Measurements from ENCODE around the gene RNF146.

RNF146 gene

GRCh38 chr6:127255286-127255685, 11.4 kb upstream of the RNF146 start:
- H3K9me3 ChIP-seq (ENCODE audit: severe bottlenecking) = no peaks in the 10 kb centered on the region
- TF ChIP-seq, protein P1, sequence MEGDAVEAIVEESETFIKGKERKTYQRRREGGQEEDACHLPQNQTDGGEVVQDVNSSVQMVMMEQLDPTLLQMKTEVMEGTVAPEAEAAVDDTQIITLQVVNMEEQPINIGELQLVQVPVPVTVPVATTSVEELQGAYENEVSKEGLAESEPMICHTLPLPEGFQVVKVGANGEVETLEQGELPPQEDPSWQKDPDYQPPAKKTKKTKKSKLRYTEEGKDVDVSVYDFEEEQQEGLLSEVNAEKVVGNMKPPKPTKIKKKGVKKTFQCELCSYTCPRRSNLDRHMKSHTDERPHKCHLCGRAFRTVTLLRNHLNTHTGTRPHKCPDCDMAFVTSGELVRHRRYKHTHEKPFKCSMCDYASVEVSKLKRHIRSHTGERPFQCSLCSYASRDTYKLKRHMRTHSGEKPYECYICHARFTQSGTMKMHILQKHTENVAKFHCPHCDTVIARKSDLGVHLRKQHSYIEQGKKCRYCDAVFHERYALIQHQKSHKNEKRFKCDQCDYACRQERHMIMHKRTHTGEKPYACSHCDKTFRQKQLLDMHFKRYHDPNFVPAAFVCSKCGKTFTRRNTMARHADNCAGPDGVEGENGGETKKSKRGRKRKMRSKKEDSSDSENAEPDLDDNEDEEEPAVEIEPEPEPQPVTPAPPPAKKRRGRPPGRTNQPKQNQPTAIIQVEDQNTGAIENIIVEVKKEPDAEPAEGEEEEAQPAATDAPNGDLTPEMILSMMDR (IDR thresholded peaks at IDR 0.05; ENCODE audit: poor library complexity, severe bottlenecking) = no peak
- H3K27ac ChIP-seq (ENCODE audit: poor library complexity, severe bottlenecking) = no peak overlapping the region
- no peaks in the 10 kb centered on the region for H3K36me3 ChIP-seq (ENCODE audit: low read depth)
- no peaks in the 10 kb centered on the region for H3K27me3 ChIP-seq (ENCODE audit: insufficient read depth, poor library complexity, severe bottlenecking)
- ATAC-seq (ENCODE audit: low read depth) (no peak), DNase-seq (ENCODE audit: low spot score) (no peak)
- no peak overlapping the region for H3K4me3 ChIP-seq (ENCODE audit: severe bottlenecking)
- H3K4me1 ChIP-seq (ENCODE audit: insufficient read depth, poor library complexity, severe bottlenecking) = no peaks in the 10 kb centered on the region

DNA sequence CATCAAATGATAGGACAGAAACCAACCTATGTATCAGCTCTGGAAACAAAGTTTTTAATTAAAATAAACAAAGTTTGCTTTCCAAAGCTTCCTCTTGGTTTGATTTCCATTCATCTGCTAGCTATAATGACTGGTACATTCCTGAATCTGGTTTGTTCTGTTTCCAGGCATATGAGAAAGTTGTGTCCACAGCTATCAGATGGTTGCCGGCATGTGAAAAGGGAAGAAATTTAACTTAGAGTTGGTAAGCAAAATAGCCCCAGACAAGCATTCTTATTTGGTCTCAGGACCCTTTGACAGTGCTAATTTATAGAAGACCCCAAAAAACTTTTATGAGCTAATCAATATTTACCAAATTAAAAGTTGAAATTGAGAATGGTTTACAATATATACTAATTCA, 3.8 kb upstream of the RNF146 start:
- ATAC-seq (ENCODE audit: low read depth) (no peak), DNase-seq (ENCODE audit: low spot score) (no peak)
- Histone ChIP-seq H3K36me3 (ENCODE audit: low read depth) (no peaks in the 10 kb centered on the region), H3K4me1 (ENCODE audit: insufficient read depth, poor library complexity, severe bottlenecking) (peaks cover 5% of the 10 kb centered on the region), H3K27ac (ENCODE audit: poor library complexity, severe bottlenecking) (no peak overlapping the region), H3K4me3 (ENCODE audit: severe bottlenecking) (no peak overlapping the region), H3K27me3 (ENCODE audit: insufficient read depth, poor library complexity, severe bottlenecking) (no peaks in the 10 kb centered on the region), H3K9me3 (ENCODE audit: severe bottlenecking) (no peaks in the 10 kb centered on the region)
- TF ChIP-seq, protein P1 (IDR thresholded peaks at IDR 0.05; ENCODE audit: poor library complexity, severe bottlenecking) = no peak

DNA sequence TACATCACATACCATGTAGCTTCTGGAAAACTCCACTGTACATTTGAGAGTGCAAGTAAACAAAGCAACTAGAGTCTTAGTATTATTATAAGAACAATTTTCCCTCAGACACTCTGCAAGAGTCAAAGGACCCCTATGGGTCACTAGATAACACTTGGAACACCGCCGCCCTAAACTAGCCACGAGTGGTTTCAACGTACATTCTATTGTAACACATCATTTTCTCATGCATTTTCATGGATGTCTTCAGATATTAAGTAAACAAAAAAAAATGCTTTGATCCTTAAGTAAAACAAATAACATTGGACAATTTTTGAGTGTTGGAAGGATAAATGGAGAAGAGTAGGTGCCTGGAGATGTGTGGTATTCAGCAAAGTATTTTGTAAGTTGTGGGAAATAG, 3.2 kb upstream of the RNF146 start:
- ATAC-seq (ENCODE audit: low read depth) = no peak
- H3K36me3 ChIP-seq (ENCODE audit: low read depth) = no peaks in the 10 kb centered on the region

DNA sequence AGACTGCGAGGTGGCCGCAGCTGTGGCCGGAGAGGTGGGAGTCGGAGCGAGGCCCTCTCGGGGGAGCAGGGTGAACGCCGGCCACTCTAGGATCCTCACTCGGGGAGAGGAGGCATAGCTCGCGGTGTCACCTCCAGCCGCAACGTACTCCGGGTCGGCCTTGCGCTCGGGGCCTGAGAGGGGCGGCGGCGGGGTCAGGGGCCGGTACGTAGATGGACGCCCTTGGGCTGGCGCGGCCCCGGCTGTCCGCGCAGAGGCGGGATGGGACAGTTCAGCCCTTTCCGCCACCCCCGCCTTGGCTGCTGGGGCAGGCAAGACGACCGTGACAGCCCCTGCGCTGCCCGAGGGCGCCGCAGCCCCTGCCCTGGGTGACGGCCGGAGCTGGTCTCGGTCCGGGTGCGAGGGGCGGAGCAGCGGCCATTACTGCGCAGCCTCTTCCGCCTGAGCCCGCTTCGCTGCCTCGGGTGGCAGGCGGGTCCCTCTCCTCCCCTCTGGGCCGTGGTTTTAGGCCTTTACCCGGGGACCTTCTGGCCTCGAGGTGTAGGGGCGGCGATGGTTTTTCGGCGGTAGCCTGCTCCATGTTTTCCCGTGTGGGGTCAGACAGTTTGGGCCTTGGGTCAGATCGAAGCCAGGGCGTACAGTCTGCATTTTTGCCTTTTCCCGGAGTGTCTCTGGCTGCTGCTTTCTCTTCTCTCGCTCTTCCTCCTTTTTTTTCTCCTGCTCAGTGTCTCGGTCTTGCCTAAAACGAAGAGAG, 405 bp downstream of the RNF146 start:
- Histone ChIP-seq H3K36me3 (ENCODE audit: low read depth) (no peaks in the 10 kb centered on the region; the same call in none of the 2 replicates), H3K9me3 (ENCODE audit: severe bottlenecking) (no peaks in the 10 kb centered on the region), H3K4me3 (ENCODE audit: severe bottlenecking) (peak overlapping the region; percentile 69), H3K4me1 (ENCODE audit: insufficient read depth, poor library complexity, severe bottlenecking) (peaks cover 24% of the 10 kb centered on the region), H3K27me3 (ENCODE audit: insufficient read depth, poor library complexity, severe bottlenecking) (no peaks in the 10 kb centered on the region), H3K27ac (ENCODE audit: poor library complexity, severe bottlenecking) (peak overlapping the region; percentile 72)
- peak; percentile 63 for DNase-seq (ENCODE audit: low spot score)
- ATAC-seq (ENCODE audit: low read depth) = peak; percentile 72
- TF ChIP-seq, protein P1 (IDR thresholded peaks at IDR 0.05; ENCODE audit: poor library complexity, severe bottlenecking) = no peak

More for the DNA sequence above, 3.2 kb upstream of the RNF146 start:
- no peaks in the 10 kb centered on the region for H3K27me3 ChIP-seq (ENCODE audit: insufficient read depth, poor library complexity, severe bottlenecking)
- no peak overlapping the region for H3K27ac ChIP-seq (ENCODE audit: poor library complexity, severe bottlenecking)
- H3K9me3 ChIP-seq (ENCODE audit: severe bottlenecking) = no peaks in the 10 kb centered on the region
- no peak for DNase-seq (ENCODE audit: low spot score)
- TF ChIP-seq, protein P1 (IDR thresholded peaks at IDR 0.05; ENCODE audit: poor library complexity, severe bottlenecking) = no peak
- no peak overlapping the region for H3K4me3 ChIP-seq (ENCODE audit: severe bottlenecking)
- peaks cover 6% of the 10 kb centered on the region for H3K4me1 ChIP-seq (ENCODE audit: insufficient read depth, poor library complexity, severe bottlenecking)
